Measurements from ENCODE around the gene SUZ12.
A peak's percentile ranks its signal among the peaks of the same experiment; 100 is the strongest.
"Not testable (repeated sequence)": the region's sequence is repeated elsewhere in the genome, so short reads cannot be mapped to it uniquely, and the experiment has no call there.

Gene SUZ12

DNA sequence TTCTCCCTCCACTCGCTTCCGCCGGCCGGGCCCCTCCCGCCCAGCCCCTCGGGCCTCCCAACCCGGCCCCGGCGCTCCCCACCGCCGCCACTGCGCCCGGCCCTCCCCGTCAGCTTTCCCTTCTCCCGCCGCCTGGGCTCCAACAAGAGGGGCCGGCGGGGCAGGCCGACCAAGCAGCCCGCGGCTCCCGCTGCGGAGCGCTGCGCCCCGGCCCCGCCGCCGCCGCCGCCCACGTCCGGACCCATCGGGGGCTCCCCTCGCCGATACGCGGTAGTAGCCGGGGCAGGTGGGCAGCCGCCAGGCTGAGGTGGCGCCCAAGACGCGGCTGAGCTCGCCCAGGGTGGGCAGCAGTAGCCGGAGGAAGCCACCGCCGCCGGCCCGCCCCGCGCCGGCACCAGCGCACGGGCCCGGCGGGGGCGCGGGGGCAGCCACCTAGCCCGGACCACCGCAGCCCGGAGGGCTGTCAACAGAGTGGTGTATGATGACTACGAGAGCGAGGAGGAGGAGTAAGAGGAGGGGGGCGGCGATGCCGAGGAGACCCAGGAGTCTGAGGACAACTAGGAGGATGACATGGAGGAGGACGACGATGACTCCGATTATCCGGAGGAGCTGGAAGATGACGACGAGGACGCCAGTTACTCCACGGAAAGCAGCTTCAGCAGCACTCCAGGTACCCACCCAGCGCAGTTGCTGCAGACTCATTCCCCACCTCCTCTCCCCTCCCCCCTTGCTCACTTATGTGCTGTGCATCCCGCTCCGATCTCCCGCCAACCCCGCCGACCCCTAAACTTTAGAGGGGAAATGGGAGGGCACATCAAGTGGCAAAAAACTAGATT, 70.9 kb downstream of the SUZ12 start:
- peak; percentile 48 for ATAC-seq
- peak overlapping the region; percentile 77 for H3K27ac Mint-ChIP-seq
- H3K9me3 Mint-ChIP-seq: no peaks in the 10 kb centered on the region
- H3K4me1 Mint-ChIP-seq: peaks cover 41% of the 10 kb centered on the region
- H3K36me3 Mint-ChIP-seq (ENCODE audit: low read depth): peaks cover 5% of the 10 kb centered on the region
- DNase-seq: peak; percentile 60
- peak overlapping the region; percentile 88 for H3K4me3 Mint-ChIP-seq
- H3K27me3 Mint-ChIP-seq: no peaks in the 10 kb centered on the region

DNA sequence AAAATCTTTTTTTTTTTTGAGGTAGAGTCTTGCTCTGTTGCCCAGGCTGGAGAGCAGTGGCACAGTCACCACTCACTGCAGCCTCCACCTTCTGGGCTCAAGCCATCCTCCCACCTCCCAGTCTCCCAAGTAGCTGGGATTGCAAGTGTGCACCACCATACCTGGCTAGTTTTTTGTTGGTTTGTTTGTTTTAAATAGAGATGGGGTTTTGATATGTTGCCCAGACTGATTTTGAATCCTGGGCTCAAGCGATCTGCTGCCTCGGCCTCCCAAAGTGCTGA, 72.4 kb downstream of the SUZ12 start:
- Mint-ChIP-seq H3K27me3 (no peaks in the 10 kb centered on the region), H3K36me3 (ENCODE audit: low read depth) (peaks cover 5% of the 10 kb centered on the region), H3K4me3 (peak overlapping the region; percentile 88), H3K9me3 (no peaks in the 10 kb centered on the region), H3K27ac (peak overlapping the region; percentile 77), H3K4me1 (peaks cover 41% of the 10 kb centered on the region)
- ATAC-seq (no peak), DNase-seq (no peak)

DNA sequence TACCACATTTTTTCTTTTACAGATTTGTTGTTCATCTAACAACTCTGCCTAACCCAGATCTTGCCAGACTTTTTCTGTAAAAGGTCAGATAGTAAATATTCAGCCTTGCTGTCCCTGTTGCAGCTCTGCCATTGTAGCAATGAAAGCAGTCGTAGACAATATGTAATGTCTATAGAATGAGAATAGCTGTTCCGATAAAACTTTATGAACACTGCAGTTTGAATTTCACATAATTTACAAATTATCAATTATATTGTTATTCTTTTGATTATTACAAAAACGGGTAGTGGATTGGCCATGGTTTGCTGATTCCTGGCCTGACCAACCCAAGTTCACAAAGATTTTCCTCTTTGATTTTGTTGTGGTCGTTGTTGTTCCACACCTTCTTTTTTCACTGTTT, 73.3 kb downstream of the SUZ12 start:
- Mint-ChIP-seq H3K9me3 (no peaks in the 10 kb centered on the region), H3K27me3 (no peaks in the 10 kb centered on the region), H3K4me1 (peaks cover 44% of the 10 kb centered on the region), H3K36me3 (ENCODE audit: low read depth) (peaks cover 5% of the 10 kb centered on the region), H3K27ac (no peak overlapping the region), H3K4me3 (peak overlapping the region; percentile 88)
- ATAC-seq (no peak), DNase-seq (no peak)

DNA sequence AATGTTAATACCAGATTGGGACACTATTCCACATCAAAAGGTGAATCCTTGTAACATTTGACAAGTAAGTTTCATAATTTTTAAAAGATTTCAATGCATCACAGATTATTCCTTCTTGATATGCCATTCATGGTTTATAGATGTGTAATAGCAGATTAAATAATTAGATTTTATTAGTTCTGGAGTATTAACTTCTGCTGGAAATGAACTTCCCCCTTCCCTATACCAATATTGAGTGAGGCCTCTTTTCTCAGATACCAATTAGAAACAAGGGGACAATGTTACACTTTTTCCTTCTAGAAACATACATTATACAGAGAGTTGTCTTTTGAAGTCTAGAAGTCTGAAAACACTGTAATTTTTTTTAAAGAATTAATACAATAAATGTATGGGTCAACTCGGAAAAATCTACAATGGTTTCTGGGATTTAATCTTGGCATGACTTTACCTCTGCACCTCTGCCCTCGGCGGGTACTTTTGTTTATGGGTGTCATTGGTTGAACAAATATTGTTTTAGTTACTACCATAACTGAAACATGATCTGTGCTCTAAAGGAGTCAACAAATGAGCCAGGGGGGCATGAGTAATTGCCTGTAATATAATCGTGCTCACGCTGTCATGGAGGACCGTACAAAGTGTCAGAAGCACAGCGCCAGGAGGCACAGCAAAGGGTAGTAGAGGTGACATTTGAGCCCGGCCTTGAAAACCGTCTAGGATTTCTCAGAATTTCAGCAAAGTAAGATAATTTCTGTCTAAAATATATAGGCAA, 78.6 kb downstream of the SUZ12 start:
- Mint-ChIP-seq H3K27me3 (no peaks in the 10 kb centered on the region), H3K36me3 (ENCODE audit: low read depth) (peaks cover 3% of the 10 kb centered on the region), H3K9me3 (no peaks in the 10 kb centered on the region), H3K4me3 (peak overlapping the region; percentile 8), H3K4me1 (peaks cover 36% of the 10 kb centered on the region), H3K27ac (no peak overlapping the region)
- ATAC-seq (no peak), DNase-seq (no peak)

DNA sequence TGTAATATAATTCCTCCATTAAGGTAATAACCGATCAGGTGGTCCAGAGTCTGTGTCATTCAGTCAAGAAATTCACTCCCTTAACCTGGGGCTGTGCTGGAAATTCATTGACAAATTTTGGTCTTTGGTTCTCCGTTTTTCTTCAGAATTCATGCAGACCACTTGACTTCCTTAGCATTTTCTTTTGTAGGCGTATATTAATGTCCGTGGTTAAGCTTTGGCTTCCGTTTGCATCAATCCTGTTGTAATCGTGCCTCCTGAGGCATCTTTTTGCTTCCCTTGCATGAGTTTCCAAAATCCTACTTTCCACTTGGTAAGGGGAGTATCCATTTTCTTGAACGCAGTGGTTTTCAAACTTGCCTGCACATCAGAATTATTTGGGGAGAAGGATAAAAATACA, 79.4 kb downstream of the SUZ12 start:
- H3K36me3 Mint-ChIP-seq (ENCODE audit: low read depth): peaks cover 3% of the 10 kb centered on the region
- ATAC-seq (no peak), DNase-seq (no peak)
- H3K4me1 Mint-ChIP-seq: peaks cover 33% of the 10 kb centered on the region
- H3K4me3 Mint-ChIP-seq: peak overlapping the region; percentile 8
- H3K9me3 Mint-ChIP-seq: no peaks in the 10 kb centered on the region
- peak overlapping the region; percentile 21 for H3K27ac Mint-ChIP-seq
- no peaks in the 10 kb centered on the region for H3K27me3 Mint-ChIP-seq

DNA sequence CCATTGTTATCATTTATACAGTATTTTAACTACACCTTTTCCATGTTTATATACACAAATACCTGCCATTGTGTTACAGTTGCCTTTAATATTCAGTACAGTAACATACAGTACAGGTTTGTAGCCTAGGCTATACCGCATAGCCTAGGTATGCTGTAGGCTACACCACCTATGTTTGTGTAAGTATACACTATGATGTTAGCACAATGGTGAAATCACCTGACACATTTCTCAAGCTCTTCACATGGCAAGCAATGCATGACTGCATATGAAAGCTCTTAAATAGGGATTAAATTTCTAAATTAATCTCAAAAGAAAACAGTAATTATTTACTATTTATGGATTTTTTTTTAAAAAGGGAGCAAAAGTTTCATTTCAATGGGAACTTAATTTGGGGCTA, 82.4 kb downstream of the SUZ12 start:
- DNase-seq: no peak
- H3K27ac Mint-ChIP-seq: no peak overlapping the region
- H3K9me3 Mint-ChIP-seq: no peaks in the 10 kb centered on the region
- peaks cover 2% of the 10 kb centered on the region for H3K36me3 Mint-ChIP-seq (ENCODE audit: low read depth)
- peaks cover 19% of the 10 kb centered on the region for H3K4me1 Mint-ChIP-seq
- no peaks in the 10 kb centered on the region for H3K27me3 Mint-ChIP-seq
- no peak overlapping the region for H3K4me3 Mint-ChIP-seq
- no peak for ATAC-seq

DNA sequence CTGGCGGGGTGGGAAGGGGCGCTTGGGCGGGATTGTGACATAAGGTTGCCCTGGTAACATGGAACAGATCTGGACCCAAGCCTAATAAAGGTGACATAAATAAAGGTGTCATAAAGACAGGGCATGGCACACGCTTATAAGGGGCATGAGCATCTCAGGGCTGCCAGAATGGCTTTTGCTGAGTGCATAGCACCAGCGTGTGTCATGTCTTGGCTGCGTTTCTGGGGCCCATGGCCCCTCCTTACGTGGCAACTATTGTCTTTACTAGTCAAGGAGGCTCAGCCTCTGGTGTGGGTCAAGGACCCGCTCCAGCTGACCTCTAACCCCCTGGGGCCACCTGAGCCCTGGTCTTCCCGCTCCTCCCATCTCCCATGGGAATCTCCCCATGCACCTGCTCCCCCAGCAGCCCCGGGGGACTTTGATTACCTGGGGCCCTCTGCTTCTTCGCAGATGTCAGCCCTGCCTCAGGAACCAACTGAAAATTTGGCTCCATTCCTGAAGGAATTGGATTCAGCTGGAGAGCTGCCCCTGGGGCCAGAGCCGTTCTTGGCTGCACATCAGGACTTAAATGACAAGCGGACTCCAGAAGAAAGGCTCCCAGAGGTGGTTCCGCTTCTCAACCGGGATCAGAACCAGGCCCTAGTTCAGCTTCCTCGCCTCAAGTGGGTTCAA, 84.3 kb downstream of the SUZ12 start:
- Mint-ChIP-seq H3K4me1 (peaks cover 11% of the 10 kb centered on the region), H3K4me3 (no peak overlapping the region), H3K9me3 (no peaks in the 10 kb centered on the region), H3K36me3 (ENCODE audit: low read depth) (peaks cover 2% of the 10 kb centered on the region), H3K27ac (no peak overlapping the region), H3K27me3 (no peaks in the 10 kb centered on the region)
- ATAC-seq: no peak
- DNase-seq: no peak

DNA sequence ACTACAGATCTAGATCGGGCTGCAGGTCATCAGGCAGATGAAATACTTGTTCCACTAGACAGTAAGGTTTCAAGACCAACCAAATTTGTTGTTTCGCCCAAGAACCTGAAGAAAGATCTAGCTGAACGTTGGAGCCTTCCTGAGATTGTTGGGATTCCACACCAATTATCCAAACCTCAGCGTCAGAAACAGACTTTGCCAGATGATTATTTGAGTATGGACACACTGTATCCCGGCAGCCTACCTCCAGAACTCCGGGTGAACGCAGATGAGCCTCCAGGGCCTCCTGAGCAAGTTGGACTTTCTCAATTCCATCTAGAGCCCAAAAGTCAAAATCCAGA, 84.8 kb downstream of the SUZ12 start:
- Mint-ChIP-seq H3K36me3 (ENCODE audit: low read depth) (peaks cover 2% of the 10 kb centered on the region), H3K27ac (no peak overlapping the region), H3K4me3 (no peak overlapping the region), H3K9me3 (no peaks in the 10 kb centered on the region), H3K27me3 (no peaks in the 10 kb centered on the region), H3K4me1 (peaks cover 6% of the 10 kb centered on the region)
- DNase-seq (no peak), ATAC-seq (no peak)

DNA sequence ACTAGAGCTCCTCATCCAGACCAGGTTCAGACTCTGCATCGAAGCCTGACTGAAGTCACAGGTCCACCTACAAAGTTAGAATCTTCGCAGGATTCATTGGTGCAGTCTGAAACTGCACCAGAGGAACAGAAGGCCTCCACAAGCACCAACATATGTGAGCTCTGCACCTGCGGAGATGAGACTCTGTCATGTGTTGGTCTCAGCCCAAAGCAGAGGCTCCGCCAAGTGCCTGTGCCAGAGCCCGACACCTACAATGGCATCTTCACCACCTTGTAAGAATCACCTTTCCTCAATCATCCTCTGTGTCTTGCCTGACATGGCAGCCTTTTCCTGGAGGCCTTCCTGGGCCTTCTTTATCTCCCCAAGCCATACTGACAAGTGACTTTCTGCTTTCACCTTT, 85.7 kb downstream of the SUZ12 start:
- not testable (repeated sequence) for H3K27ac Mint-ChIP-seq; DNase-seq; H3K4me1 Mint-ChIP-seq; H3K27me3 Mint-ChIP-seq; ATAC-seq; H3K9me3 Mint-ChIP-seq; H3K4me3 Mint-ChIP-seq; H3K36me3 Mint-ChIP-seq (ENCODE audit: low read depth)

DNA sequence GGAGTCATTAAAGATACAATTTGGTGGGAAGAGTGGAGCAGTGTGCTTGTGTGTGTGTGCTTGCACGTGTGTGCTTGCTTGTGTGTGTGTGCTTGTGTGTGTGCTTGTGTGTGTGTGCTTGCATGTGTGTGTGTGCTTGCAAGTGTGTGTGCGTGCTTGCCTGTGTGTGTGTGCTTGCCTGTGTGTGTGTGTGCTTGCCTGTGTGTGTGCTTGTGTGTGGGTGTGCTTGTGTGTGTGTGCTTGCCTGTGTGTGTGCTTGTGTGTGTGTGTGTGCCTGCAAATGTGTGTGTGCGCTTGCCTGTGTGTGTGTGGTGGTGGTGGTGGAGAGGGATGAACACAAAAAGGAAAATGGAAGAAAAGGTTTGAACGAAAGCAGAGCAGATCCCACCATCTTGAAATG, 90.5 kb downstream of the SUZ12 start:
- ATAC-seq; H3K36me3 Mint-ChIP-seq (ENCODE audit: low read depth); DNase-seq; H3K27ac Mint-ChIP-seq; H3K4me1 Mint-ChIP-seq; H3K4me3 Mint-ChIP-seq; H3K27me3 Mint-ChIP-seq; H3K9me3 Mint-ChIP-seq: not testable (repeated sequence)

DNA sequence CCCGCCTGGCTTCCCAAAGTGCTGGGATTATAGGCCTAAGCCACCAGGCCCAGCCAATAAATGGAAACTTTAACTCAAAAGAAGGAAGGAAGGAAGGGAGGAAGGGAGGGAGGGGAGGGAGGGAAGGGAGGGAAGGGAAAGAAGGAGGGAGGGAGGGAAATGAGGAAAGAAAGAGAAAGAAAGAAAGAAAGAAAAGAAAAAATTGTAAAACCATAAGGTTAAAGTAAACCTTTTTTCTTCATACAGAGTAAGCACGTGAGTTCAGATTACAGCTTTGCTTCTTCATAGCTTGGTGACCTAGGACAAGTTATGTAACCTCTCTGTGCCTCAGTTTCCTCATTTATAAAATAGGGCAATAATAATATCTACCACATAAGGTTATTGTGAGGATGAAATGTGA, 96.4 kb downstream of the SUZ12 start:
- H3K4me1 Mint-ChIP-seq: no peaks in the 10 kb centered on the region
- DNase-seq (no peak), ATAC-seq (no peak)
- H3K4me3 Mint-ChIP-seq: no peak overlapping the region
- peaks cover 7% of the 10 kb centered on the region for H3K36me3 Mint-ChIP-seq (ENCODE audit: low read depth)
- H3K27ac Mint-ChIP-seq: no peak overlapping the region
- no peaks in the 10 kb centered on the region for H3K27me3 Mint-ChIP-seq
- no peaks in the 10 kb centered on the region for H3K9me3 Mint-ChIP-seq

DNA sequence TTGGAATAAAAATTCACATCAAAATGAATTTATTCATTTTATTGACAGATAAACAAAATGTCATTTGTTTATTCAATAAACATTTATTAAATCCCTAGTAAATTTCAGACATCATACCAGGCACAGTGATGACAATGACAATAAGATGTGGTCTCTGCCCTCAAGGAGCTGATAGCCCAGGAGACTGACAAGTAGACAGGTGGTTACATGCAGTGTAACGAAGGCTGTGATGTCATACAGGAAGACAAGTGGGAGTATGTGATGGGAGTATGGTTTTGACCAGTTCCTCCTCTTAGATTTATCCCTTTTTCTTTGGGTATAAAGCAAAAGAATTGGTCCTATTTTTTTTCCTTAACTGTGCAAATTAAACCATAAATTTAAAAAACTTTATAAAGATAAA, 97.0 kb downstream of the SUZ12 start:
- peak; percentile 43 for ATAC-seq
- not testable (repeated sequence) for H3K27me3 Mint-ChIP-seq; H3K27ac Mint-ChIP-seq; H3K4me1 Mint-ChIP-seq; H3K4me3 Mint-ChIP-seq; H3K9me3 Mint-ChIP-seq; DNase-seq; H3K36me3 Mint-ChIP-seq (ENCODE audit: low read depth)

DNA sequence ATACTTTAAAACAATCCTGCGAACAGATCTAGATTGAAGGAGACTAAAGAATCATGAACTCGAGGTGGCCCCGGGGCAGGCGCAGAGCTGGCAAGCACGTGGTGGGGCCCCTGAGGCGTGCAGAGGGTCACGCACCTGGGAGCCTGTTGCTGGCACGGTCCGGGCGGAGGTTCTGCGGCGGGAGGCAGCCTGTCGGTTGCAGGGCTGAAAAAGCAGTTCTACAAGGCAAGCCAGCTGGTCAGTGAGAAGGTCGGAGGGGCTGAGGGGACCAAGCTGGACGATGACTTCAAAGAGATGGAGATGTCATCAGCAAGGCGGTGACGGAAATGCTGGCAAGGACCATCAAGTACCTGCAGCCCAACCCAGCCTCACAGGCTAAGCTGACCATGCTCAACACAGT, 103.4 kb downstream of the SUZ12 start:
- ATAC-seq; H3K4me3 Mint-ChIP-seq; H3K36me3 Mint-ChIP-seq (ENCODE audit: low read depth); H3K4me1 Mint-ChIP-seq; H3K27me3 Mint-ChIP-seq; DNase-seq; H3K27ac Mint-ChIP-seq; H3K9me3 Mint-ChIP-seq: not testable (repeated sequence)

DNA sequence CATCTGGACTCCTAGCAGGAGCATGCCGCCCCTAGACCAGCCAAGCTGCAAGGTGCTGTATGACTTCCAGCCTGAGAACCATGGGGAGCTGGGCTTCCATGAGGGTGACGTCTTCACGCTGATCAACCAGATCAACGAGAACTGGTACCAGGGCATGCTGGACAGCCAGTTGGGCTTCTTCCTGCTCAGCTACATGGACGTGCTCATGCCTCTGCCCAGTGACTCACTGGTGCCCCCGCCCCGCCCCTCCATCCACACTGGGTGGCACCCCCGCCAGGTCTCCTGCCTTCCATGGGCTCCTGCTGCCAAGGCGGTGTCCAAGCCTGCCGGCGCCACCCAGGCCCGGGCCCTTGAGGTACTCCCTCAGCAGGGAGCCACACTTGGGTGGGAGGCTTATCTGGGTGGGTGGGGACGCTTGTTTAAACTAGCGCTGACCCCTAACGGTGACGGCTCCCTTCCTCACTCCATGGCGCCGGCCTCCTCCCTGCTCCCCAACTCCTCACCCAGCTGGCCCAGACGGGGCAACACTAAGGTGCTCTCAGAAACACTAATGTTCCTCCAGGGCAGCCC, 104.6 kb downstream of the SUZ12 start:
- H3K27ac Mint-ChIP-seq, ATAC-seq: not testable (repeated sequence)

DNA sequence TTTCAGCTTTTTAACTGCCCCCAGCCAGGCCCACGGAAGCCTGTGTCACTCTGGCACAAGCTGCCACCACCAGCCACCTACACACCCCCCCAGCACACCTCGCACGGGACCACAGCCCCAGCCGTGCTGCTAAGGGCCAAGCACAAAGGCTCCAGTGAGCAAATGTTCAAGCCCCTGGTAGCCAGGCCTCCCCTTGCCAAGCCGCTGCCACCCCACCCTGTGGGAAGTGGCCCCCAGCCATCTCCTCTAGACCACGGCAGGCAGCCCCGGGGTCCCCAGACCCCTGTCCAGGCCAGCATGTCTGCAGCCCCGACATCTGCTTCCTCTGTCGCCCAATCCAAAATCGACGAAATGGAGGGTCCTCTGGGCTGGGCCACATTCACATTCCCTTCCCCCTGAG, 105.5 kb downstream of the SUZ12 start:
- H3K27ac Mint-ChIP-seq; H3K9me3 Mint-ChIP-seq; H3K27me3 Mint-ChIP-seq; DNase-seq; H3K4me3 Mint-ChIP-seq; ATAC-seq; H3K36me3 Mint-ChIP-seq (ENCODE audit: low read depth); H3K4me1 Mint-ChIP-seq: not testable (repeated sequence)

More for the DNA sequence above, 104.6 kb downstream of the SUZ12 start:
- H3K4me1 Mint-ChIP-seq; DNase-seq; H3K27me3 Mint-ChIP-seq; H3K4me3 Mint-ChIP-seq; H3K9me3 Mint-ChIP-seq; H3K36me3 Mint-ChIP-seq (ENCODE audit: low read depth): not testable (repeated sequence)
